ENCODE results near the gene TICAM1. TPM values are rescaled to one million over a fixed set of nuclear protein-coding genes. Genes with fewer than 3 reads are reported as not detected.
"Not testable (repeated sequence)": the region's sequence is repeated elsewhere in the genome, so short reads cannot be mapped to it uniquely, and the experiment has no call there.

TICAM1 gene
- total and polyA plus RNA-seq, 4 experiments from 2014 or later = 2.2 to 18.1 (median 17.0) TPM

GRCh38 chr19:4791183-4792018 lies 40.1 kb downstream of the TICAM1 start, which contains the start of gene FEM1A:
Gene FEM1A (plus strand): TSS chr19:4791734. CDS start chr19:4791855, 121 bp downstream.
- Mint-ChIP-seq H3K27ac (peak within 1 kb of the TSS; percentile 82 to 95 (median 92)), H3K9me3 (no peaks in the 10 kb centered on the region), H3K27me3 (no peaks in the 10 kb centered on the region), H3K4me3 (peak within 1 kb of the TSS; percentile 83 to 90 (median 84)), H3K4me1 (peaks cover 8 to 41% (median 22%) of the 10 kb centered on the region in 4 donors), H3K36me3 (peaks cover 2 to 29% of the 10 kb centered on the region in 2 donors)
- peak within 1 kb of the TSS in 1 of 2 donors; percentile 74 for H3K4me3 ChIP-seq (ENCODE audit: low read length in 2 of 2)
- ChIA-PET POLR2A (ENCODE audit: partially characterized antibody) (interaction anchor here (0.7 to 4.9 kb wide), 20 partner anchors 9 to 1632 kb away, joined by 3 to 76 read pairs (median 4); partner anchors contain the start of genes CATSPERD, DPP9, KDM4B and KHSRP), CTCF (ENCODE audit: partially characterized antibody) (interaction anchor here (0.6 to 5.8 kb wide), 29 partner anchors 7 to 1725 kb away, joined by 3 to 162 read pairs (median 5); partner anchors contain the start of genes DPP9, HDGFL2, KDM4B and MYDGF)
- H3K36me3 ChIP-seq (ENCODE audit: insufficient read depth, low read length) = peaks cover 29% of the 10 kb centered on the region
- H3K27me3 ChIP-seq (ENCODE audit: insufficient read depth, low read length) = no peaks in the 10 kb centered on the region
- intact Hi-C loops (cut with micrococcal nuclease) = loop anchor here (1.0 to 5.0 kb wide), 11 partner anchors 22 to 999 kb away; partner anchors contain the start of genes DUS3L, MYDGF and TNFAIP8L1
- no peaks in the 10 kb centered on the region for H3K9me3 ChIP-seq (ENCODE audit: control insufficient read depth in 1 of 2, low read length in 2 of 2)
- peaks cover 36% of the 10 kb centered on the region for H3K4me1 ChIP-seq (ENCODE audit: insufficient read depth, low read length)
- DNase-seq = peak; percentile 97 to 100 (median 100)
- peak within 1 kb of the TSS; percentile 89 for H3K27ac ChIP-seq (ENCODE audit: low read depth, low read length)

- H3K27ac ChIP-seq (ENCODE audit: low read depth, low read length); H3K4me1 ChIP-seq (ENCODE audit: insufficient read depth, low read length); CTCF ChIA-PET (ENCODE audit: partially characterized antibody); POLR2A ChIA-PET (ENCODE audit: partially characterized antibody); DNase-seq; intact Hi-C loops (cut with micrococcal nuclease); H3K4me1 Mint-ChIP-seq; H3K27me3 ChIP-seq (ENCODE audit: insufficient read depth, low read length); H3K36me3 Mint-ChIP-seq; H3K27ac Mint-ChIP-seq; H3K9me3 ChIP-seq (ENCODE audit: control insufficient read depth in 1 of 2, low read length in 2 of 2); H3K9me3 Mint-ChIP-seq; H3K36me3 ChIP-seq (ENCODE audit: insufficient read depth, low read length); H3K4me3 ChIP-seq (ENCODE audit: low read length in 2 of 2): not testable (repeated sequence)
- Mint-ChIP-seq H3K27me3 (peaks cover 5 to 10% of the 10 kb centered on the region in 2 donors), H3K4me3 (peak overlapping the region in 1 of 8 donors; percentile 32)
These were observed 45.0 kb downstream of the TICAM1 start for GRCh38 chr19:4786412-4787016.

DNA sequence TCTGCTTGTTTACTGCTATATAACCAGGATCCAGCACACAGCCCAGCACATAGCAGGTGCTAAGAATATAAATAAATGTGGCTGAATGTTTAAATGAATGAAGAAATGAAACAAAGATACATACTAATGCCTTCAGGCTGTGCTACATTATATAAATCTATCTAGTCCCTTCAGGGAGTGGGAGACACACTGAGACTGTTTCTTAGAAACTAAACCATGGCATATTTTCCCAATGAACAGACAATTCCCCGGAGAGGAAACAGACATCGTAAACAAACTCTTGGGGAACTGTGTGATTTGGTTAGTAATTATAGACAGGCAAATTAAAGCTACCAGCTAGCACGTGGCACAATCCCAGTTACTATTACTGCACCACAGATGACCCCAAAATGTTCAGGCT lies 49.7 kb downstream of the TICAM1 start:
- Histone ChIP-seq H3K4me1 (ENCODE audit: insufficient read depth, low read length) (no peaks in the 10 kb centered on the region), H3K27ac (ENCODE audit: low read depth, low read length) (no peak overlapping the region), H3K27me3 (ENCODE audit: insufficient read depth, low read length) (no peaks in the 10 kb centered on the region), H3K36me3 (ENCODE audit: insufficient read depth, low read length) (no peaks in the 10 kb centered on the region), H3K4me3 (ENCODE audit: low read length in 2 of 2) (no peak overlapping the region), H3K9me3 (ENCODE audit: control insufficient read depth in 1 of 2, low read length in 2 of 2) (no peaks in the 10 kb centered on the region)
- ChIA-PET CTCF (ENCODE audit: partially characterized antibody) (interaction anchor here (0.8 to 1.8 kb wide), 3 partner anchors 9 to 1353 kb away, joined by 4 to 8 read pairs (median 5); partner anchors contain the start of gene FEM1A), POLR2A (ENCODE audit: partially characterized antibody) (no interaction called here)
- intact Hi-C loops (cut with micrococcal nuclease) = no loop called here
- Mint-ChIP-seq H3K4me3 (no peak overlapping the region), H3K4me1 (no peaks in the 10 kb centered on the region), H3K9me3 (peaks cover 0 to 13% (median 8%) of the 10 kb centered on the region in 8 donors), H3K27me3 (peaks cover 8 to 11% of the 10 kb centered on the region in 2 donors), H3K36me3 (peaks cover 0 to 6% of the 10 kb centered on the region in 2 donors), H3K27ac (peak overlapping the region in 1 of 7 donors; percentile 75)
- DNase-seq = no peak

DNA sequence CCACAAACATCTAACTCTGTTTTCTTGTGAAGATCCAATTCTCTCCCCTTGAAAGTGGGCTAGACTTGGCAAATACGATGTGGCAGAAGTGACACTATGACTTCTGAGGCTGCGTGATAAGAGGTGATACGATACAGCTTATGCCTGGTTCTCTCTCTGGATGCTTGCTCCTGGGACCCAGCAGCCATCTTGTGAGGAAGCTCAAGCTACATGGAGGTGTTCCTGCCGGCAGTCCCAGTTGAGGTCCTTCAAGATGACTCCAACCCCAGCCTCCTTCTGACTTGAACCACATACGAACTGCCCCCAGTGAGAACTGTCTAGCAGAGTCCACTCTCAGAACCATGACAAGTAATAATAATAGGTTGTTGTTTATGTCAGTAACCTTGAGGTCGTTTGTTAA lies 50.7 kb downstream of the TICAM1 start:
- H3K9me3 Mint-ChIP-seq = peaks cover 0 to 13% (median 8%) of the 10 kb centered on the region in 8 donors
- Histone ChIP-seq H3K9me3 (ENCODE audit: control insufficient read depth in 1 of 2, low read length in 2 of 2) (no peaks in the 10 kb centered on the region), H3K4me3 (ENCODE audit: low read length in 2 of 2) (no peak overlapping the region), H3K27me3 (ENCODE audit: insufficient read depth, low read length) (no peaks in the 10 kb centered on the region), H3K27ac (ENCODE audit: low read depth, low read length) (no peak overlapping the region), H3K4me1 (ENCODE audit: insufficient read depth, low read length) (no peaks in the 10 kb centered on the region), H3K36me3 (ENCODE audit: insufficient read depth, low read length) (no peaks in the 10 kb centered on the region)
- H3K27me3 Mint-ChIP-seq = peaks cover 12 to 13% of the 10 kb centered on the region in 2 donors
- ChIA-PET CTCF (ENCODE audit: partially characterized antibody) (interaction anchor here (1.1 kb wide), 1 partner anchor 43 kb away, joined by 4 read pairs; no protein-coding TSS in a partner anchor), POLR2A (ENCODE audit: partially characterized antibody) (no interaction called here)
- no peak for DNase-seq
- peaks cover 0 to 6% of the 10 kb centered on the region in 2 donors for H3K36me3 Mint-ChIP-seq
- intact Hi-C loops (cut with micrococcal nuclease) = no loop called here
- peak overlapping the region in 1 of 7 donors; percentile 8 for H3K27ac Mint-ChIP-seq
- no peaks in the 10 kb centered on the region for H3K4me1 Mint-ChIP-seq
- no peak overlapping the region for H3K4me3 Mint-ChIP-seq

DNA sequence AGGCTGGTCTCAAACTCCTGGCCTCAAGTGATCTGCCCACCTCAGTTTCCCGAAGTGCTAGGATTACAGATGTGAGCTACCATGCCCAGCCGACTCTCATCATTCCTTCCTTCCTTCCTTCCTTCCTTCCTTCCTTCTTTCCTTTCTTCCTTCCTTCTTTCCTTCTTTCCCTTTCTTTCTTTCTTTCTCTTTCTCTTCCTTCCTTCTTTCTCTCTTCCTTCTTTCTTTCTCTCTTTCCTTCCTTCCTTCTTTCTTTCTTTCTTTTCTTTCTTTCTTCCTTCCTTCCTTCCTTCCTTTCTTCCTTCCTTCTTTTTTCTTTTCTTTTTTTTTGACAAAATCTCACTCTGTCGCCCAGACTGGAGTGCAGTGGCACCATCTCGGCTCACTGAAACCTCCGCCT lies 53.4 kb downstream of the TICAM1 start:
- POLR2A ChIA-PET (ENCODE audit: partially characterized antibody) = not testable (repeated sequence)
- CTCF ChIA-PET (ENCODE audit: partially characterized antibody) = interaction anchor here (2.2 kb wide), 1 partner anchor 13 kb away, joined by 10 read pairs; the partner anchor contains the start of gene FEM1A

GRCh38 chr19:4776436-4777211 lies 54.9 kb downstream of the TICAM1 start:
- H3K9me3 ChIP-seq (ENCODE audit: control insufficient read depth in 1 of 2, low read length in 2 of 2) = no peaks in the 10 kb centered on the region
- Mint-ChIP-seq H3K36me3 (peaks cover 0 to 8% of the 10 kb centered on the region in 2 donors), H3K4me3 (no peak overlapping the region), H3K9me3 (peaks cover 0 to 11% (median 8%) of the 10 kb centered on the region in 8 donors), H3K27me3 (peaks cover 16 to 24% of the 10 kb centered on the region in 2 donors), H3K27ac (no peak overlapping the region), H3K4me1 (peaks cover 0 to 3% (median 0%) of the 10 kb centered on the region in 4 donors)
- POLR2A ChIA-PET (ENCODE audit: partially characterized antibody) = no interaction called here
- no peaks in the 10 kb centered on the region for H3K27me3 ChIP-seq (ENCODE audit: insufficient read depth, low read length)
- intact Hi-C loops (cut with micrococcal nuclease) = no loop called here
- no peak overlapping the region for H3K27ac ChIP-seq (ENCODE audit: low read depth, low read length)
- H3K36me3 ChIP-seq (ENCODE audit: insufficient read depth, low read length) = no peaks in the 10 kb centered on the region
- CTCF ChIA-PET (ENCODE audit: partially characterized antibody) = interaction anchor here (2.2 kb wide), 1 partner anchor 14 kb away, joined by 10 read pairs; the partner anchor contains the start of gene FEM1A
- H3K4me3 ChIP-seq (ENCODE audit: low read length in 2 of 2) = no peak overlapping the region
- no peak for DNase-seq
- no peaks in the 10 kb centered on the region for H3K4me1 ChIP-seq (ENCODE audit: insufficient read depth, low read length)

More for the DNA sequence above, 53.4 kb downstream of the TICAM1 start:
- peaks cover 17 to 21% of the 10 kb centered on the region in 2 donors for H3K27me3 Mint-ChIP-seq
- H3K27ac Mint-ChIP-seq; H3K36me3 ChIP-seq (ENCODE audit: insufficient read depth, low read length); H3K36me3 Mint-ChIP-seq; H3K27me3 ChIP-seq (ENCODE audit: insufficient read depth, low read length); H3K4me3 ChIP-seq (ENCODE audit: low read length in 2 of 2); intact Hi-C loops (cut with micrococcal nuclease); H3K4me1 Mint-ChIP-seq; H3K27ac ChIP-seq (ENCODE audit: low read depth, low read length); H3K4me1 ChIP-seq (ENCODE audit: insufficient read depth, low read length); H3K4me3 Mint-ChIP-seq; H3K9me3 ChIP-seq (ENCODE audit: control insufficient read depth in 1 of 2, low read length in 2 of 2); DNase-seq: not testable (repeated sequence)
- H3K9me3 Mint-ChIP-seq = peaks cover 0 to 13% (median 9%) of the 10 kb centered on the region in 8 donors

All from CD4-positive, alpha-beta memory T cell (primary cell).